GF-D8 (cell line): ENCODE data around the gene ANO1.
"Not testable (repeated sequence)": the region's sequence is repeated elsewhere in the genome, so short reads cannot be mapped to it uniquely, and the experiment has no call there.

ENCODE experiments used
- DNase-seq: peaks from one replicate; lab custom pipeline; 2025; lab: John Stamatoyannopoulos, UW

ANO1 gene

DNA sequence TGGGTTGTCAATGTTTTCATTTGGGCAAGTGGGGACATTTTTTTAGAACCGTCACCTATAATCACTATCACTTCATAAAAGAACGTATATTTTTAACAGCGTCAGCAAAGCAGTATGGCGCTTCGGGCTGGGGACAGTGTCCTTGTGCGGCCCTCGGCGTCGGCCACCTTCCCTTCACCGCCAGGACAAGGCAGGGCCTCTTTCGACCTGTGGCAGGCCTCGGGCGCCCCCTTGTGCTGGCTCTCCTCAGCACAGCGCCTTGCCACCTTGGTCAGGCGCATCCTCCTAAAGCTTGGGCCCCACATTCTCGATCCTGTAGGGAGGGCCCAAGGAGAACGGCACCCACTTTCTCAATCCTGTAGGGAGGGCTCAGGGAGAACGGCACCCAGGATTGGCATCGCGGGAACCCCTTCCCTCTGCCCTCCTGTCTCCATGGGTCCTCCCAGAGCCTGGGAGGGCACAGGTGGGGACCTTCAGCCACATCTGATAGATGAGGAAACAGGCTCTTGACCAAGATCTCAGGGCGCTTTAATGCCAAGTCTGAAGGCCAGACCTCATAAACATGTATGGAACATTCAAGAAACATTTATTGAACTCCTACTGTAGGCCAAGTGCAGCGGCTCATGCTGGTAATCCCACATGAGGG, 113.5 kb downstream of the ANO1 start:
- no peak for DNase-seq

DNA sequence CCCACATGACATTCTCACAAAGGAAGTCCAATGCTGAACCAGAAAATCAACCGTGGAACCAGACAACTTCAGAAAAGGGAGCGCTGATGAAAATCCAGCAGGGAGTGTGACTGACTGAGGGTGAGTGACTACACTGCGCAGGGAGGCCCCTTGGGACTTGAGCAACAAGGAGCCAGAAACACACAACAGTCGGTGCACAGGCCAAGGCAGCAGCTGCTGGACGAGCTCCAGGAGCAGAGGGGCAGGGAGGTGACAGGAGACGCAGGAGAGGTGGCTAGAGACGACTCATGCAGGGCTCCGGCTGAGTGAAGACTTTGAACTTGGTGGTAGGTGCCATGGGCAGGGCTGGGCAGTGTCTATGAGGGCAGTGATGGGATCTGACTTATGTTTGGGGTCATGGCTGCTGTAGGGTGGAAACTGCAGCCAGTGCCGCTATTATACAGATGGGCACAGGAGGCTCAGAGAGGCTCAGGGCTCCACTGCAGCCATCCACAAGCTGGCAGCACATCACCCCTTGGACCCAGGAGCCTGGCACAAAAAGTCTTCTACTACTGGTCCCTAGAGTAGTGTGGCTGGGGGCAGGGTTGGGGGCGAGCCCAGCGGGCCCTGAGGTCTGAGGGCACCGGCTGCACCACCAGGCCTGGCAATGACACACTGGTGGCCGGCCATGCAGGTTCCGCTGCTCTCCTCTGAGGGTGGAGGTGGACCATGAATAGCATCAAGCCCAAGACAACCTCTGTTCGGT, 114.7 kb downstream of the ANO1 start:
- DNase-seq: no peak

DNA sequence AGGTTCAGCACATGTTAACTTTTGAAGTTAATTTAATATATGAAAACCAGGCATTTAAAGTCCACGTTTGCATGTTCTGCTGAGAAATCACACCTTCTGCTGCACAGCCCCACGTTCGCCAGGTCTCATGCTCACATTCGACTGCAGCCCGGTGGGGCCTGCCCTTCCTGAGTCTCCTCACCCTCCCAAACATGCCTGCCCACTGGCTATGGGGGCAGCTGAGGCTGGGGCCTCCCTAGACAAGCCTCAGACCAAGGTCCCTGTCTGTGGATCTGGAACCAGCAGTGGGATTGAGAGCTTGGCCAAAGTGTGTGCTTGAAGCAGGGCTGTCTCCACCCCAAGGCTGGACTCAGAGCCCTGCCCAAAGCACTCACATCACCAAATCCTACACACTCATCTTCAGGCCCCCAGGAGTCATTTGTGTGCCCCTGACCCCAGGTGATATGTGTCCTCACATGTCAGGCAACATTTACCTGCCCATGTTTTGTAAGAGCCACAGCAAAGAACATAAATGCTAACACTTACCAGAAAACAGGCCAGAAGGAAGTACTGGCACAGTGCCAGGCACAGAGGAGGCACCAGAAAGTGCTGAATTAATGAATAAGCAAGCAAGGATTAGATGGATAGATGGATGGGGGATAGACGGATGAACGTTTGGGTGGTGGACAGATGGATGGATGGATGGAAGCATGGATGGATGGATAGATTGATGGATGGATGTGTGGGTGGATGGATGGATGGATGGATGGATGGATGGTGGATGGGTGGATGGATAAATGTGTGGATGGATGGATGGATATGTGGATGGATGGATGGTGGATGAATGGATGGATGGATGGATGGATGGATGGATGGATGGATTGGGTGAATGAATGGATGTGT, 115.5 kb downstream of the ANO1 start:
- DNase-seq: no peak

DNA sequence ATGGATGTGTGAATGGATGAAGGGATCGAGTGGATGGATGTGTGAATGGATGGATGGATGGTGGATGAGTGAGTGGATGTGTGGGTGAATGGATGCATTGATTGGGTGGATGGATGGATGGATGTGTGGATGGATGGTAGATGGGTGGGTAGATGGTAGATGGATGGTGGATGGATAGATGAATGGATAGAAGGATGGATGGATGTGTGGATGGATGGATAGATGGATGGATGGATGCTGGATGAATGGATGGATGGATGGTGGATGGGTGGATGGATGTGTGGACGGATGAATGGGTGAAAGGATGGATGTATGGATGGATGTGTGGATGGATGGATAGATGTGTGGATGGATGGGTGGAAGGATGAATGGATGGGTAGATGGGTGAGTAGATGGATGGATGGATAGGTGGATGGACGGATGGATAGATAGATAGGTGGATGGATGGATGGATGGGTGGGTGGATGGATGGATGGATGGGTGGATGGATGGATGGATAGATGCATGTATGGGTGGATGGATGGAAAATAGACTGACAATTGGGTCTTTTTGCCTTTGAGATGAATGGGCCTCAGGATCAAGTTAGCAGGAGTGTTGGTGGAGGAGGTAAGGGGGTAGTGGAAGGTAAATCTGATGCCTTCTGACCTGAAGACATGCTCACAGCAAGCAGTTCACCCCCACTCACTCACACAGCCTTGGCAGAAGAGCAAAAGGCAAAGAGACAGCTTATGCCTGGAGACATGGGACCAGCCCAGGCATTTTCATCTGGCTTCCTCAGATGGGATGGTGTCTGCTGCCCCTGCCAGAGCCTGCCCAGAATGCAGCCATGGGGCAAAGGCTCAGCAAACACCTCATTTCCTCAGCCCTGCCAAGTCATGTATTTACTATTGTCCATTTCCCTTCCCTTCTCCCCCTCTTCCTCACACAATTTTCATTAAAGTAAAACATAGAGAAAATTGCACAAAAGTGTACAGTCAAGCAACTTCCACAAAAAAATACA, 117.0 kb downstream of the ANO1 start:
- DNase-seq: no peak

DNA sequence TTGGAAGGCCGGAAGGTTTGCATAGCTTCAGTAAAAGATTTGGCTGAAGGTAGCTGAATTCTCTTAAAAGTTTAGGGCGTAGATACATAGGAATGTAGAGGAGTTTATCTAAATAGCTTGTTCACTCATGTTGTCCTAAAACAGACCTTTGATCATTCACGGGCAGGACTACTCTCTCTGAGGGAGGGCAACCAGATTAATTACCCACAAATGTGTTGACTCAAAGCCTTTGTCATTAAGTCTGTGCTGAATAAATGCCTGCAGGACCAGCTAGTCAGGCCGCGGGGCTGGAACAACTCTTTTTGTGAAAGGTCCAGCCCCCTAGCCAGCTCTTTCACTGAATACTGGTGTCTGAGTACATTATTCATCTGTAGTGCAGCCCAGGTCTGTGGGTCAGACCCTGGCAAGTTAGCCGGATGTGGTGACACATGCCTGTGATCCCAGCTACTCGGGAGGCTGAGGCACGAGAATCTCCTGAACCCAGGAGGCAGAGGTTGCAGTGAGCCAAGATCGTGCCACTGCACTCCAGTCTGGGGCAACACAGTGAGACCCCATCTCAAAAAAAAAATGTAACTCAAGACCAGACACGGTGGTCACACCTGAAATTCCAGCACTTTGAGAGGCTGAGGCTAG, 122.2 kb downstream of the ANO1 start:
- no peak for DNase-seq

DNA sequence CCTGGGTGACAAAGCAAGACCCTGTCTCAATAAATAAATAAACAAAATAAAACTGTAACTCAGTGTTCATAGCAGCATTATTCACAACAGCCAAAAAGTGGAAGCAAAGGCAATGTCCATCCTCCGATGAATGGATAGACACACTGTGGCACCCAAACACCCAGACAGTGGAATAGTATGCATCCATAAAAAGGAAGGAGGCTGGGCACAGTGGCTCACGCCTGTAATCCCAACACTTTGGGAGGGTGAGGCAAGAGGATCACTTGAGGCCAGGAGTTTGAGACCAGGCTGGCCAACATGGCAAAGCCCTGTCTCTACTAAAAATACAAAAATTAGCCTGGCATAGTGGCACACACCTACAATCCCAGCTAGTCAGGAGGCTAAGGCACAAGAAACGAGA, 122.9 kb downstream of the ANO1 start:
- DNase-seq: not testable (repeated sequence)

DNA sequence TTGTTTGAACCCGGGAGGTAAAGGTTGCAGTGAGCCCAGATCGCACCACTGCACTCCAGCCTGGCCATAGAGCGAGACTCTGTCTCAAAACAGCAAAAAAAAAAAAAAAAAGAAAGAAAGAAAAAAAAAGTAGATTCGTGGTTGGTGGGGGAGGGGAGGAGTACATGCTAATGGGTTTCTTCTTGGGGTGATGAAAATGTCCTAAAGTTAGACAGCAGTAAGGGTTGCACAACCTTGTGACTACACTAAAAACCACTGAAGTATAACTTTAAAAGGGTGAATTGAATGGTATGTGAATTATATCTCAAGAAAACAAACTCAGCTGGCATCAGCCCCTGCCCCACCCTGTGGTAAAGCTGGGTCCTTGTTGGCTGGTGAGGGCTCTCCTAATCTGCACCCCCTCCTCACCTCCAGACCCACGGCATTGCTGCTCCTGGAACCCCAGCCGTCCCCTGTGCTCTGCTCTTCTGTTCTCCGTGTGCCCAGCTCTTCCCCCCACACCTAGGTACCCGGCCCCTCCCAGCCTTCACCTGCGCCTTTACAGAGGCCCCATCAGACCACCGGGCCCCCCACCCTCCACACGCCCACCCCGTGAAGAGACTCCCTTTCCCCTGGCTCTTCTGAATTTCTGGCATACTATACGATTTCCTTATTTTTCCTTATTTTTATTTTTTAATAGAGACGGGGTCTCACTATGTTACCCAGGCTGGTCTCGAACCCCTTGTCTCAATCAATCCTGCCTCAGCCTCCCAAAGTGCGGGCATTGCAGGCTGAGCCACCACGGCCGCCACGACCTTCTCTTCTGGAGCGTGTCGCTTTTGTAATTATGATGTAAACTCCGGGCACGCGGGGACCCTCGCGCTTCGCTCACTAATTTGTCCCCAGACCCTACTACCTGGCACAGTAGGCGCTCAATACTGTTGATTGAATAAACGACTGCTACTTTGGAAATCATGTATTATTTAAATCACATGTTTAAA, 124.1 kb downstream of the ANO1 start:
- DNase-seq: peak; percentile 24

DNA sequence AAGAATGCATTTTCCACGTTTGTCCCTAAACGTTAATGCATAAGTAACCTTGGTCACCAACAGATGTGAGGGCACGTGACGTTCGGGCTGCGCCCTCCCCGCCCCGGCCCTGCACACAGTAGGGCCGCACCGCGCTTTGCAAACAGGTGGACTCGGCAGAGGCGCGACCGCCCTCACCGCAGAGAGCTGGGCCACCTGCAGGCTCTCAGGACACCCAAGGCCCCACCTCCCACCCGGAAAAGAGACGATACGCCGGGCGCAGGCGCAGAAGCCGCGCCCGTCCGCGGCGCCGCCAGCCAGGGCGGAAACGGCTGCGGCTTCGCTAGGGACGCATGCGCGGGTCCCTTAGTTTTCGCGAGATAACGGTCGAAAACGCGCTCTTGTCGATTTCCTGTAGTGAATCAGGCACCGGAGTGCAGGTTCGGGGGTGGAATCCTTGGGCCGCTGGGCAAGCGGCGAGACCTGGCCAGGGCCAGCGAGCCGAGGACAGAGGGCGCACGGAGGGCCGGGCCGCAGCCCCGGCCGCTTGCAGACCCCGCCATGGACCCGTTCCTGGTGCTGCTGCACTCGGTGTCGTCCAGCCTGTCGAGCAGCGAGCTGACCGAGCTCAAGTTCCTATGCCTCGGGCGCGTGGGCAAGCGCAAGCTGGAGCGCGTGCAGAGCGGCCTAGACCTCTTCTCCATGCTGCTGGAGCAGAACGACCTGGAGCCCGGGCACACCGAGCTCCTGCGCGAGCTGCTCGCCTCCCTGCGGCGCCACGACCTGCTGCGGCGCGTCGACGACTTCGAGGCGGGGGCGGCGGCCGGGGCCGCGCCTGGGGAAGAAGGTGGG, 125.0 kb downstream of the ANO1 start, which contains the start of gene FADD:
Gene FADD, plus strand, starts transcription at position 377 of the 831 bp plus-strand sequence. Its CDS starts 164 bp downstream, at position 541.
- peak; percentile 80 for DNase-seq

DNA sequence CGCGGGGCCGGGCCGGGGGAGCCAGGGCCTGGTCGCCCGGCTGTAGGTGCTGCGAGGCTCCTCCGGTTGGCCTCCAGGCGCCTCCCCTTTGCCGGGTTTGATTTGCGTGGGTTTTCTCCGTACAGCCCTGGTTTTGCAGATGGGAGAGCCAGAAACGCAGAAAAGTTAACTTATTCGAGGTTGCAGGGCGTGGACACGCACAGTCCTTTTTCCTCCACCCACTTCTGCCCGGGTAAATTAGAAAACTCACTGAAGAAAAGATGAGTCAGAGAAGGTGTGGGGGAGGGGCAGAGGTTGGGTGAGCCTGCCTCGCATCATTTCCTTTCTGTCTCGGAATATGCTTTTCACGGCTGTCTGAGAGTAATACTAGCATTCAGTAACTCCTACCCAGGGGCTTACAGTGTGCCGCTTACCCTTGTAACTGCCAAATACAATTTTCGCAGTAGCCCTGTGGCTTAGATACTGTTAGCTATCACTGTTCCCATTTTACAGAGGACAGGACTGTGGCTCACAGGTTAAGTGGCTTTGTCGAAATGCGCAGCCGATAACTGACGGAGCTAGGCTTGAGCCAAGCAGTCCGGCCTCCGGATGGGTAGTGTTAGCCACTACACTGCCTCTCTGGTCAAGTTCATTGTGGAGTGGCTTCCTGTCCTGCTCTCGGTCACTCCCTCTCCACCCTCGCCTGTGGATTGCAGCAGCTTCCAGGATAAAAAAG, 125.8 kb downstream of the ANO1 start:
- no peak for DNase-seq

DNA sequence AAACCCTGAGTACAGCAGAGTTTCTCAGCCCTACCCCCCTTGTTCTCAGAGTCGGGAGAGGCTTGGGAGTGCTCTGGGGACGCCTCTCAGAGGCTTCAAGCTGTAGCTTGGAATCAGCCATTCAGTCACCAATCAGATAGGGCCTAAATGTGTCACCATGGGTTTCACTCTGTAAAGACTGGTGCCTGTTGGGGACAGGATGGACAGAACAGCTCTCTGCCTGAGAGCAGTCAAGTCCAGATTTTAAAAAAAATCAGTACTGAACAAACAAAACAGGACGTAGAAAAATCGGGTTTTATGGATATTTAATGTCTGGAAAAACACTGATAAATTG, 126.3 kb downstream of the ANO1 start:
- DNase-seq: no peak

DNA sequence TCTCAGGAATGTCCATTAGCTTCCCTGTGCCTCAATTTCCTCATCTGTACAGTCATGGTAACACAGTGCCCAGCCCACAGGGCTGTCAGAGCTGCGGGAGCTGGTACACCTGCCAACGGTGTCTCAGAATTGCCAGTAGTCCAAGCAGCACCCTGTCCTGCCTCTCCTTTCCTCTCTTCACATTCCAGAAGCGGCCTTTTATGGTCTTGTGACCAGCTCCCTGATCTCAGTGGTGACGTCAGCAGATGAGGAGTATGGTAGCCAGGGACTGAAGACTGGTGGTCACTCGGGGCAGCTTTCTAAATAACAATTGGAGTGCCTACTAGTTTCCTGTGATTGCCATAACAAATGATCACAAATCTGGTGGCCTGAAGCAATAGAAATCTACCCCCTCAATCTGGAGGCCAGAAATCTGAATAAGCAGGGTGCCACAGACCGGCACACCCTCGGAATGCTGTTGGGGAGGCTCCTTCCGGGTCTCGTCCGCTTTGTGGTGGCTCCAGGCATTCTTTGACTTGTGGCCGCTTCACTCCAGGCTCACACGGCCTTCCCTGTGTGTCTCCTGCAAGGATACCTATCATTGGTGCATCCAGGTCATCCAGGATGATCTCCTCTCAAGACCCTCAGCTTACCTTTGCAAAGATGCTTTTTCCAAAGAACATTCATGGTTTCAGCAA, 127.1 kb downstream of the ANO1 start:
- no peak for DNase-seq

DNA sequence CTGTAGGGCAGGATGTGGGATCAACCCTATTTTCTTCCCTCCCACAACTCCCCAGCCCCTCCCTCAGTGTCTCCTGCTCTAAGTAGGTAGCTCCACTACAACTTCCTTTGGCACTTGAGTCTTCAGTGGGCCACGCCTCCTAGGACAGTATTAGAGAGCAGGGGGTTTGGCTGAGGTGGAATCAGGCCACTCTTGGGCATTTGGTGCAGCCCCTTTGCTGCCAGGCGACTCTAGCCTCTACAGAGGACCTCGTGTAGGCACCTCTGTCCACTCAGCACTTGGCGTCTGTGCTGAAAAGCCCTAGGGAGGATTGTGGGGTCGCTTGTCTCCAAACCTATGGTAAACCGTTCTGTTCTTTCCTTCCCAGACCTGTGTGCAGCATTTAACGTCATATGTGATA, 127.6 kb downstream of the ANO1 start:
- no peak for DNase-seq

DNA sequence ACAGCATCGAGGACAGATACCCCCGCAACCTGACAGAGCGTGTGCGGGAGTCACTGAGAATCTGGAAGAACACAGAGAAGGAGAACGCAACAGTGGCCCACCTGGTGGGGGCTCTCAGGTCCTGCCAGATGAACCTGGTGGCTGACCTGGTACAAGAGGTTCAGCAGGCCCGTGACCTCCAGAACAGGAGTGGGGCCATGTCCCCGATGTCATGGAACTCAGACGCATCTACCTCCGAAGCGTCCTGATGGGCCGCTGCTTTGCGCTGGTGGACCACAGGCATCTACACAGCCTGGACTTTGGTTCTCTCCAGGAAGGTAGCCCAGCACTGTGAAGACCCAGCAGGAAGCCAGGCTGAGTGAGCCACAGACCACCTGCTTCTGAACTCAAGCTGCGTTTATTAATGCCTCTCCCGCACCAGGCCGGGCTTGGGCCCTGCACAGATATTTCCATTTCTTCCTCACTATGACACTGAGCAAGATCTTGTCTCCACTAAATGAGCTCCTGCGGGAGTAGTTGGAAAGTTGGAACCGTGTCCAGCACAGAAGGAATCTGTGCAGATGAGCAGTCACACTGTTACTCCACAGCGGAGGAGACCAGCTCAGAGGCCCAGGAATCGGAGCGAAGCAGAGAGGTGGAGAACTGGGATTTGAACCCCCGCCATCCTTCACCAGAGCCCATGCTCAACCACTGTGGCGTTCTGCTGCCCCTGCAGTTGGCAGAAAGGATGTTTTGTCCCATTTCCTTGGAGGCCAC, 128.3 kb downstream of the ANO1 start:
- DNase-seq: no peak

DNA sequence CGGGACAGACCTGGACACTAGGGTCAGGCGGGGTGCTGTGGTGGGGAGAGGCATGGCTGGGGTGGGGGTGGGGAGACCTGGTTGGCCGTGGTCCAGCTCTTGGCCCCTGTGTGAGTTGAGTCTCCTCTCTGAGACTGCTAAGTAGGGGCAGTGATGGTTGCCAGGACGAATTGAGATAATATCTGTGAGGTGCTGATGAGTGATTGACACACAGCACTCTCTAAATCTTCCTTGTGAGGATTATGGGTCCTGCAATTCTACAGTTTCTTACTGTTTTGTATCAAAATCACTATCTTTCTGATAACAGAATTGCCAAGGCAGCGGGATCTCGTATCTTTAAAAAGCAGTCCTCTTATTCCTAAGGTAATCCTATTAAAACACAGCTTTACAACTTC, 128.9 kb downstream of the ANO1 start:
- DNase-seq: no peak

DNA sequence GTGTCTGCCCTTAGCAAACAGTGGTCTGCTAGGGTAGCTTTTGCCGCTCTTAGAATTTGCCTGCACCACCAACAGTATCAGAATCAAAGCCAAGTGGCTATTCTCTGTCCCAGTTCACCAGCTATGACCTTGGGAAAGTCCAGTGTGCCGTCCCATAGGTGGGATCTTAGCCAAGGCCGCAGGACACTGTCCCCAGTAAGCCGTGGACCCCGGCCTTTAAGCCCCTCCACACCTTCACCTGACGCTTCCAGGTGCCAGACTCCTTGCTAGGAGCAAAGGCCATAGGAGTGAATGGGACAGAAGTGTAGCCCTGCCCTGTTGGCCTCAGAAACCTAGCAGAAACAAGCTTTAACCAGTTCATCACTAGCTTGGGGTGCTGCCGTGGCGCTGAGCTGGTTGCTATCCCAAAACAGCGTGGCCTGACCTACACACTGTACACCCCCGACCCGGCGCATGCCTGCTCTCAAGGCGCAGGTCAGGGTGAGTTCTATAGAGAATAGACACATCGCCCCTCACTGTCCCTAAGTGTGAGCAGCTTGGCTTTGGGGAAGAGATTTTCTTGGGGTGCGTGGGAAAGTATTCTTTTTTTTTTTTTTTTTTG, 129.5 kb downstream of the ANO1 start:
- no peak for DNase-seq

DNA sequence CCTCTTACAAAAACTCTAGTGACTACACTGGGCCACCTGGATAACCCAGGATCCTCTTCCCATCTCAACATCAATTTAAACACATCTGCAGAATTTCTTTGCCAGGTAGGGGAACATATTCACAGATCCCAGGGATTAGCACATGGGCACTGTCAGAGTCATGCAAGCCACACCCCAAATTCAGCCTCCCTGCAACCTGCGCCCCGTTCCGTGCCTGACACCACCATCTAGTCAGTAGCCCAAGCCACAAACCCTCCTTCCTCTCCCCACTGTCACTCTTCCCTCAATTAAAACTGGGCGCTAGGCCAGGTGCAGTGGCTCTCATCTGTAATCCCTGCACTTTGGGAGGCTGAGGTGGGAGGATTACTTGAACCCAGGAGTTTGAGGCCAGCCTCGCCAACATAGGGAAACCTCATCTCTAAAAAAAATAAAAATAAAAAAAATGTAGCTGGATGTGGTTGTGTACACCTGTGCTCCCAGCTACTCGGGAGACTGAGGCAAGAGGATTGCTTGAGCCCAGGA, 131.3 kb downstream of the ANO1 start:
- DNase-seq: no peak
